RWPE2 (cell line): ENCODE results near the gene TNNT1.

Experiments used
- ATAC-seq: fragments of 200-7000 bp; cut with Tn5 transposase; 3 replicates; pipeline ENCODE4 v1.9.1; 2021; ENCODE audit warnings: low read depth
- DNase-seq: peaks from one replicate; pipeline ENCODE4 v3.0.0-alpha.2; 2020; ENCODE audit warnings: low spot score
- H3K27ac ChIP-seq: fragments of 450-650 bp; 2 replicates; pipeline ENCODE4 v1.5.1; 2017; ENCODE audit warnings: mild to moderate bottlenecking; ENCODE audit not compliant: poor library complexity, severe bottlenecking
- H3K27me3 ChIP-seq: fragments of 250-450 bp; sonication (Bioruptor Pico); 2 replicates; pipeline ENCODE4 v1.5.1; 2021; ENCODE audit warnings: mild to moderate bottlenecking, moderate library complexity; ENCODE audit not compliant: insufficient read depth, poor library complexity, severe bottlenecking
- H3K36me3 ChIP-seq: fragments of 250-450 bp; sonication (Bioruptor Pico); 2 replicates; pipeline ENCODE4 v1.5.1; 2020; ENCODE audit warnings: low read depth, mild to moderate bottlenecking, moderate library complexity
- H3K4me1 ChIP-seq: fragments of 250-450 bp; sonication (Bioruptor Pico); 2 replicates; pipeline ENCODE4 v1.5.1; 2021; ENCODE audit warnings: mild to moderate bottlenecking, moderate library complexity; ENCODE audit not compliant: insufficient read depth, poor library complexity, severe bottlenecking
- H3K4me3 ChIP-seq: fragments of 250-450 bp; sonication (Bioruptor Pico); 2 replicates; pipeline ENCODE4 v1.5.1; 2021; ENCODE audit warnings: mild to moderate bottlenecking, moderate library complexity; ENCODE audit not compliant: severe bottlenecking
- H3K9me3 ChIP-seq: fragments of 250-450 bp; sonication (Bioruptor Pico); 2 replicates; pipeline ENCODE4 v1.5.1; 2021; ENCODE audit warnings: mild to moderate bottlenecking, moderate library complexity; ENCODE audit not compliant: severe bottlenecking
- CTCF ChIP-seq: fragments of 450-650 bp; IDR thresholded peaks from one replicate; pipeline ENCODE4 v1.5.1; 2017; ENCODE audit warnings: mild to moderate bottlenecking, moderate library complexity; ENCODE audit not compliant: poor library complexity, severe bottlenecking

The TNNT1 gene

GRCh38 chr19:55133639-55134444 is 15.2 kb downstream of the TNNT1 start:
- Histone ChIP-seq H3K9me3 (no peaks in the 10 kb centered on the region), H3K27ac (no peak overlapping the region), H3K27me3 (no peaks in the 10 kb centered on the region), H3K4me3 (no peak overlapping the region), H3K4me1 (no peaks in the 10 kb centered on the region), H3K36me3 (peaks cover 18% of the 10 kb centered on the region)
- TF ChIP-seq CTCF: no peak
- ATAC-seq: no peak
- no peak for DNase-seq

- Histone ChIP-seq H3K4me3 (no peak overlapping the region), H3K4me1 (no peaks in the 10 kb centered on the region), H3K27me3 (no peaks in the 10 kb centered on the region), H3K9me3 (no peaks in the 10 kb centered on the region), H3K27ac (no peak overlapping the region), H3K36me3 (peaks cover 14% of the 10 kb centered on the region)
- TF ChIP-seq CTCF: no peak
- ATAC-seq (no peak; the same call in 2 of the 3 replicates), DNase-seq (no peak)
Measured at GRCh38 chr19:55132453-55133129, 16.4 kb downstream of the TNNT1 start.

GRCh38 chr19:55131421-55131820 is 17.6 kb downstream of the TNNT1 start:
- no peaks in the 10 kb centered on the region for H3K4me1 ChIP-seq
- no peak for TF ChIP-seq CTCF
- H3K27ac ChIP-seq: no peak overlapping the region
- H3K9me3 ChIP-seq: no peaks in the 10 kb centered on the region
- no peak for ATAC-seq
- H3K36me3 ChIP-seq: peaks cover 10% of the 10 kb centered on the region
- DNase-seq: no peak
- H3K27me3 ChIP-seq: no peaks in the 10 kb centered on the region
- H3K4me3 ChIP-seq: no peak overlapping the region

- H3K27ac ChIP-seq: no peak overlapping the region
- DNase-seq (no peak), ATAC-seq (no peak)
- no peaks in the 10 kb centered on the region for H3K27me3 ChIP-seq
- H3K4me3 ChIP-seq: no peak overlapping the region
- no peaks in the 10 kb centered on the region for H3K36me3 ChIP-seq
- no peaks in the 10 kb centered on the region for H3K9me3 ChIP-seq
- TF ChIP-seq CTCF: no peak
- H3K4me1 ChIP-seq: peaks cover 10% of the 10 kb centered on the region
Measured at GRCh38 chr19:55119053-55119452, 30.0 kb downstream of the TNNT1 start.
